ENCODE measurements around the gene SCYGR6. TPM values are rescaled to one million over a fixed set of nuclear protein-coding genes. Genes with fewer than 3 reads are reported as not detected.

SCYGR6 gene
- total RNA-seq, 2 donors from 2014 or later = not detected

DNA sequence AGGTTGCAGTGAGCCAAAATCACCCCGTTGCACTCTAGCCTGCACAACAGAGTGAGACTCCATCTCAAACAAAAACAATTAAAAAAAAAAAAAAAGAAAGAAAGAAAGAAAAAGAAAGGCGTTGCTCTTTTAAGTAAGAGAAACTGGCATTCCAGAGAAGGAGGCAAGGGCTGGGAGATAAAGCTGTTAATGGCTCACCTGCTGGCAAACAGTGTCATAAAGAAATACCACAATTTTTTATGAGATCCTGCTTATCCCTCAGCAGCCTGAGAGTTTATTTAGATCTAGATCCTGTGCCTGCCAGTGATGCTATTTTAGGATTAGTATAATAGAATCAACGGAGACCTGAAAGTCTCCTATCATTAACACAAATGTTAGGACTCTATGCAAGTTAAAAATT lies 23.0 kb downstream of the SCYGR6 start:
- no peaks in the 10 kb centered on the region for H3K36me3 Mint-ChIP-seq (ENCODE audit: low read depth)
- TF ChIP-seq, protein P1, sequence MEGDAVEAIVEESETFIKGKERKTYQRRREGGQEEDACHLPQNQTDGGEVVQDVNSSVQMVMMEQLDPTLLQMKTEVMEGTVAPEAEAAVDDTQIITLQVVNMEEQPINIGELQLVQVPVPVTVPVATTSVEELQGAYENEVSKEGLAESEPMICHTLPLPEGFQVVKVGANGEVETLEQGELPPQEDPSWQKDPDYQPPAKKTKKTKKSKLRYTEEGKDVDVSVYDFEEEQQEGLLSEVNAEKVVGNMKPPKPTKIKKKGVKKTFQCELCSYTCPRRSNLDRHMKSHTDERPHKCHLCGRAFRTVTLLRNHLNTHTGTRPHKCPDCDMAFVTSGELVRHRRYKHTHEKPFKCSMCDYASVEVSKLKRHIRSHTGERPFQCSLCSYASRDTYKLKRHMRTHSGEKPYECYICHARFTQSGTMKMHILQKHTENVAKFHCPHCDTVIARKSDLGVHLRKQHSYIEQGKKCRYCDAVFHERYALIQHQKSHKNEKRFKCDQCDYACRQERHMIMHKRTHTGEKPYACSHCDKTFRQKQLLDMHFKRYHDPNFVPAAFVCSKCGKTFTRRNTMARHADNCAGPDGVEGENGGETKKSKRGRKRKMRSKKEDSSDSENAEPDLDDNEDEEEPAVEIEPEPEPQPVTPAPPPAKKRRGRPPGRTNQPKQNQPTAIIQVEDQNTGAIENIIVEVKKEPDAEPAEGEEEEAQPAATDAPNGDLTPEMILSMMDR (conservative IDR thresholded peaks at IDR 0.05) = no peak
- Histone ChIP-seq H3K27me3 (ENCODE audit: control insufficient read depth, insufficient read depth, low read length, poor library complexity, severe bottlenecking) (no peaks in the 10 kb centered on the region), H3K4me1 (ENCODE audit: control insufficient read depth, insufficient read depth, low read length) (no peaks in the 10 kb centered on the region), H3K9me3 (ENCODE audit: control insufficient read depth, low read length) (no peaks in the 10 kb centered on the region), H3K9ac (ENCODE audit: extremely low read depth, low read length, poor library complexity, severe bottlenecking) (no peak overlapping the region), H3K36me3 (ENCODE audit: control insufficient read depth, insufficient read depth, low read length) (no peaks in the 10 kb centered on the region), H3K27ac (ENCODE audit: low read depth, low read length) (no peak overlapping the region), H3K4me3 (ENCODE audit: low read length) (no peak overlapping the region)
- H3K4me1 Mint-ChIP-seq = peaks cover 2% of the 10 kb centered on the region
- no peaks in the 10 kb centered on the region for H3K27me3 Mint-ChIP-seq (ENCODE audit: insufficient read depth)
- 88% methylated on average over 2 of the region's 3 CpGs; no CpG with 5 or more reads in 1 of the 2 experiments for WGBS, 2 experiments (ENCODE audit: insufficient coverage in 1 of 2, insufficient read length in 1 of 2)
- no peak overlapping the region for H3K27ac Mint-ChIP-seq
- H3K4me3 Mint-ChIP-seq = no peak overlapping the region
- DNase-seq = no peak
- H3K9me3 Mint-ChIP-seq = peaks cover 3% of the 10 kb centered on the region

DNA sequence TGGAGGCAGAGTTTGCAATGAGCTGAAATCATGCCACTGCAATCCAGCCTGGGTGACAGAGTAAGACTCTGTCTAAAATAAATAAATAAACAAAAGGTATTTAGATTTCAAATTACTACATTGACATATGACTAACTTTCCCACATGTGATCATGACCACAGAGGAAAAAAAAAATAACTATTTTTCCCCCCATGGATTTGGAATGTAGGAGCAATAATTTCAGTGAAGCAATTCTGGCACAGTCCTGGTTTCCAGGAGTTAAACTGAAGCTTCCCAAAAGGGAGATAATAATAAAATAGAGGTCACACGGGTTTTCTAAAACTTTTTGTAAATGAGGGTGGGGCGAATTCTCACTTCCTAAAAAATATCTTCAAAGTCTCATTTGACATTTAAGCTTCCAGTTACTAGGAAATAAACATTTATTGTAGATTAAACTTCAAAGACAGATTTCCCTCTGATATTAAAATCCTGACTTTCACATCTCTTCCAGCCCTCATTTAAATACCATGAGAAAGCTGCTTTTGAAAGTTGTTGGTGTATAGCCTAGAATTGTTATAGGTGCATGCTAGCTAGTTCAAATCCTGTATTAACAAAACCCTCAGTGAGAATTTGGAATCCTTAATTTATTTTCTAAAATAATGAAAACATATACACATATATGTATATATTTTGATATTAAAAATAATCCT lies 27.4 kb downstream of the SCYGR6 start:
- 85% methylated on average over 2 of the region's 2 CpGs; no CpG with 5 or more reads in 1 of the 2 experiments for WGBS, 2 experiments (ENCODE audit: insufficient coverage in 1 of 2, insufficient read length in 1 of 2)
- H3K27me3 ChIP-seq (ENCODE audit: control insufficient read depth, insufficient read depth, low read length, poor library complexity, severe bottlenecking) = no peaks in the 10 kb centered on the region

GRCh38 chr2:227687189-227687588 lies 37.4 kb downstream of the SCYGR6 start:
- Histone ChIP-seq H3K9ac (ENCODE audit: extremely low read depth, low read length, poor library complexity, severe bottlenecking) (no peak overlapping the region), H3K9me3 (ENCODE audit: control insufficient read depth, low read length) (no peaks in the 10 kb centered on the region), H3K4me3 (ENCODE audit: low read length) (no peak overlapping the region), H3K36me3 (ENCODE audit: control insufficient read depth, insufficient read depth, low read length) (no peaks in the 10 kb centered on the region), H3K27me3 (ENCODE audit: control insufficient read depth, insufficient read depth, low read length, poor library complexity, severe bottlenecking) (no peaks in the 10 kb centered on the region), H3K4me1 (ENCODE audit: control insufficient read depth, insufficient read depth, low read length) (peaks cover 3% of the 10 kb centered on the region), H3K27ac (ENCODE audit: low read depth, low read length) (no peak overlapping the region)
- DNase-seq = no peak
- Mint-ChIP-seq H3K36me3 (ENCODE audit: low read depth) (no peaks in the 10 kb centered on the region), H3K4me3 (no peak overlapping the region), H3K4me1 (peaks cover 4% of the 10 kb centered on the region), H3K27me3 (ENCODE audit: insufficient read depth) (no peaks in the 10 kb centered on the region), H3K27ac (no peak overlapping the region), H3K9me3 (no peaks in the 10 kb centered on the region)
- WGBS, 2 experiments (ENCODE audit: insufficient coverage in 1 of 2, insufficient read length in 1 of 2) = 95% methylated on average over 3 of the region's 3 CpGs; no CpG with 5 or more reads in 1 of the 2 experiments
- TF ChIP-seq, protein P1 (conservative IDR thresholded peaks at IDR 0.05) = no peak

More for the DNA sequence above, 27.4 kb downstream of the SCYGR6 start:
- TF ChIP-seq, protein P1 (conservative IDR thresholded peaks at IDR 0.05) = no peak
- Mint-ChIP-seq H3K27ac (no peak overlapping the region), H3K4me1 (no peaks in the 10 kb centered on the region), H3K36me3 (ENCODE audit: low read depth) (no peaks in the 10 kb centered on the region), H3K27me3 (ENCODE audit: insufficient read depth) (no peaks in the 10 kb centered on the region), H3K9me3 (peaks cover 2% of the 10 kb centered on the region), H3K4me3 (no peak overlapping the region)
- no peak overlapping the region for H3K4me3 ChIP-seq (ENCODE audit: low read length)
- no peaks in the 10 kb centered on the region for H3K36me3 ChIP-seq (ENCODE audit: control insufficient read depth, insufficient read depth, low read length)
- H3K9ac ChIP-seq (ENCODE audit: extremely low read depth, low read length, poor library complexity, severe bottlenecking) = no peak overlapping the region
- no peak overlapping the region for H3K27ac ChIP-seq (ENCODE audit: low read depth, low read length)
- no peak for DNase-seq
- no peaks in the 10 kb centered on the region for H3K4me1 ChIP-seq (ENCODE audit: control insufficient read depth, insufficient read depth, low read length)
- H3K9me3 ChIP-seq (ENCODE audit: control insufficient read depth, low read length) = no peaks in the 10 kb centered on the region

All from endodermal cell (in vitro differentiated cells).